ENCODE results near the gene TAC3.

DNA sequence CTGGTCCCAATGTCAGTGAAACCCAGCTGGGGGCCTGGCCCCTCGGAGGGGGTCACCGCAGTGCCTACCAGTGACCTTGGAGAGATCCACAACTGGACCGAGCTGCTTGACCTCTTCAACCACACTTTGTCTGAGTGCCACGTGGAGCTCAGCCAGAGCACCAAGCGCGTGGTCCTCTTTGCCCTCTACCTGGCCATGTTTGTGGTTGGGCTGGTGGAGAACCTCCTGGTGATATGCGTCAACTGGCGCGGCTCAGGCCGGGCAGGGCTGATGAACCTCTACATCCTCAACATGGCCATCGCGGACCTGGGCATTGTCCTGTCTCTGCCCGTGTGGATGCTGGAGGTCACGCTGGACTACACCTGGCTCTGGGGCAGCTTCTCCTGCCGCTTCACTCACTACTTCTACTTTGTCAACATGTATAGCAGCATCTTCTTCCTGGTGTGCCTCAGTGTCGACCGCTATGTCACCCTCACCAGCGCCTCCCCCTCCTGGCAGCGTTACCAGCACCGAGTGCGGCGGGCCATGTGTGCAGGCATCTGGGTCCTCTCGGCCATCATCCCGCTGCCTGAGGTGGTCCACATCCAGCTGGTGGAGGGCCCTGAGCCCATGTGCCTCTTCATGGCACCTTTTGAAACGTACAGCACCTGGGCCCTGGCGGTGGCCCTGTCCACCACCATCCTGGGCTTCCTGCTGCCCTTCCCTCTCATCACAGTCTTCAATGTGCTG, 21.0 kb downstream of the TAC3 start:
- TF ChIP-seq, protein P1, sequence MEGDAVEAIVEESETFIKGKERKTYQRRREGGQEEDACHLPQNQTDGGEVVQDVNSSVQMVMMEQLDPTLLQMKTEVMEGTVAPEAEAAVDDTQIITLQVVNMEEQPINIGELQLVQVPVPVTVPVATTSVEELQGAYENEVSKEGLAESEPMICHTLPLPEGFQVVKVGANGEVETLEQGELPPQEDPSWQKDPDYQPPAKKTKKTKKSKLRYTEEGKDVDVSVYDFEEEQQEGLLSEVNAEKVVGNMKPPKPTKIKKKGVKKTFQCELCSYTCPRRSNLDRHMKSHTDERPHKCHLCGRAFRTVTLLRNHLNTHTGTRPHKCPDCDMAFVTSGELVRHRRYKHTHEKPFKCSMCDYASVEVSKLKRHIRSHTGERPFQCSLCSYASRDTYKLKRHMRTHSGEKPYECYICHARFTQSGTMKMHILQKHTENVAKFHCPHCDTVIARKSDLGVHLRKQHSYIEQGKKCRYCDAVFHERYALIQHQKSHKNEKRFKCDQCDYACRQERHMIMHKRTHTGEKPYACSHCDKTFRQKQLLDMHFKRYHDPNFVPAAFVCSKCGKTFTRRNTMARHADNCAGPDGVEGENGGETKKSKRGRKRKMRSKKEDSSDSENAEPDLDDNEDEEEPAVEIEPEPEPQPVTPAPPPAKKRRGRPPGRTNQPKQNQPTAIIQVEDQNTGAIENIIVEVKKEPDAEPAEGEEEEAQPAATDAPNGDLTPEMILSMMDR (IDR thresholded peaks at IDR 0.05) = no peak
- no peak for TF ChIP-seq POLR2A (IDR thresholded peaks at IDR 0.05)

Data from right lobe of liver (tissue), 4 donors.